Measurements from ENCODE around the gene ULK4.
A peak's percentile ranks its signal among the peaks of the same experiment; 100 is the strongest.
"Not testable (repeated sequence)": the region's sequence is repeated elsewhere in the genome, so short reads cannot be mapped to it uniquely, and the experiment has no call there.

ULK4 gene

DNA sequence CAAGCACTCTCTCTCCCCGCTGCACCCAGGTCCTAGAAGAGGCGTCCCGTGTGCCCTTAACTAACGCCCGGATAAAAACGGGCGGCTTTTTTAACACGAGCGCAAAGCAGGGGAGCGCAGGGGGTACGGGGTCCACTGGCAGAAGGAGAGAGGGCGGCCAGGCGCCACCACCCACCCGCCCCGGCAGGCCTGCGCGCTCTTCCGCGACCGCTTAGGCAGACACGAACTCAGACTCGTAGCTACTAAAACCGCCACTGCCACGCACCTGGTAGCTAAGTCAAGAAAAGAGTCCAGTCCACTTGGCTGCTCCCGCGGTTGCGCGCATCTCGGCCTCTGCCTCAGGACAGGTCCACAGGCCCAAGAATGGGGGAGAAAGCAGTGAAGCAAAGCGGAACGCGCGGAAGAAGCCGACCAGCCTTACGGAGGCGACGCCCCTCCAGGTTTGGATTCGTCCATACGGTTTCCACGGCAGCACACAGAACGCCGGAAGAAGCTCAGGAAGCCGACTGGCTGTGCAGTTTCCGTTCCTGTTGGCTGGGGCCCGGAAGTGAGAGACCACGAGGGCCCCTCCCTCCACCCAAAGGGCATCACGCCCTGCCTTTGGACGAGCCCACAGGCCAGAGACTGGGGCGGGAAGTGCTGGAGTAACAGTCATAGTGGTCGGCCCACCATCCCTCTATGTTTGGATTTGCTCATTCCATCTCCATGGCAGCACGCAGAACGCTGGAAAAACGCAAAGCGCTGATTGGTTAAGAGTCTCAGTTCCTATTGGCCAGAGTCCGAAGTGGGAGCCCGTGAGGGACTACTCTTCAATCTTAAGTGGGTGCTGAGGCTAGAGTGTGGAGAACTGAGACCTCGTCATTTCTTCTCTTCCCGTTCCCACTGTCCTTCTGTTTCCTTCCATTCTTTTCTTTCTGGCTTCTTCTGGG, at the start of gene ULK4:
TSS of gene ULK4 (minus strand) at position 353 of the 929 bp plus-strand sequence. CDS start 7,344 bp downstream, outside the sequence.
- DNase-seq = peak; percentile 63 to 100 (median 97)

DNA sequence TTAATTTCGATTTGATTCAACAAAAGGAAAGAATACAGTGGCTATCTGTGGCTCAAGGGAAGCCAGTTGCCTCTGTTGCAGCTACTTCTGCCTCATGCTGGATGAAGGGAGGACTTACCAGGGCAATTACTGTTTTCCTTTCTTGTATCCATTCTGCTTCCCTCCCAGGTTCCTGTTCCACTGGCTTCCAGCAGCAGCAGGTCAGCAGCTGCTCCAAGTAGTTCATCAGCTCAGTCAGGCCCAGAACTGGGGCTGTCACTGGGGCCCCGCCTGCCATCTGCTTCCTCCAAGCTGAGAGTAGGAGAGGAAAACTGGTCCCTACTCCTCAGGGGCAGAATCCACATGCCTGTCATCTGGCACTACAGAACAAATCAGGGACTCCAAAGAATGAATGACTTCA, 48.6 kb upstream of the ULK4 start:
- no peak for DNase-seq

DNA sequence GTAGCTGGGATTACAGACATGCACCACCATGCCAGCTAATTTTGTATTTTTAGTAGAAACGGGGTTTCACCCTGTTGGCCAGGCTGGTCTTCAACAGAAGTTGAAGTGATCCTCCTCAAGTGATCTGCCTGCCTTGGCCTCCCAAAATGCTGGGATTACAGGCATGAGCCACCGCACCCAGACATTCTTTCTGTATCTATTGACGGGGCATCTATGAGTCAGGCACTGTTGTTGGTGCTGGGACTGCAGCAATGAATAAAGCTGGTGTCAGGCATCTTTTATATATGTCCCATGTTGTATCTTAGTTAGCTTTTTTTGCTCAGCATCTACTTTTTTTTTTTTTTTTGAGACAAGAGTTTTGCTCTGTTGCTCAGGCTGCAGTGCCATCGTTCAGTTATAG, 47.6 kb upstream of the ULK4 start:
- no peak for DNase-seq

DNA sequence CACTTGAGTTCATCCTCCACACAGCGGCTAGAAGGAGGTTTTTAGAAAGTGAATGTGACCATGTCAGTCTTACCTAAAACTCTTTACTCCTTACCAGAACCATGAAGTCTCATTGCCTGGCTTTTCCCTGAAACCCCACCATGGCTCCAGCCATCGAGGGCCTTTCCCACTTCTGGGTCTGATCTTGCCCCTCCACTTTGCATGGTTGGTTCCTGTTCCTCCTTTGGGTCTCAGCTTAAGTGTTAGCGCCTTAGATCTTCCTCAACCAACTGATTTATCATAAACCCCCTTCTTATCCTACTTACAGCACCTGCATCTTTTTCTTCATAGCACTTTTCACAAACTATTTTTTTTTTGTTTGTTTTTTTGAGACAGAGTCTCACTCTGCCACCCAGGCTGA, 45.9 kb upstream of the ULK4 start:
- DNase-seq = no peak

DNA sequence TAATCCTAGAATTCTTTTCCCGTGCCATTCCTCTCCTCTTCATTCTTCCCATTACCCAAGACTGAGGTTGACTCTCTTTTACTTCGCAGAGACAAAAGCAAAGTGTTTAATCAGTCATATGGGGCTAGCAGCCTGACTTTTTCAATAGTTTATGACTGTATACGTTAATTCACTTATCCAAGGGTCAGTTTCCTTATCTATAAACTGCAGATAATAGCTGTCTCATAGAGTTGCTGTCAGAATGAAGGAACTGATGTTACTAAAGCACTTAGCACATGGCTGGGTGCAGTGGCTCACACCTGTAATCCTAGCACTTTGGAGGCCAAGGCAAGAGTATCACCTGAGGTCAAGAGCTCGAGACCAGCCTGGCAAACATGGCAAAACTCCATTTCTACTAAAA, 43.5 kb upstream of the ULK4 start:
- DNase-seq = no peak

DNA sequence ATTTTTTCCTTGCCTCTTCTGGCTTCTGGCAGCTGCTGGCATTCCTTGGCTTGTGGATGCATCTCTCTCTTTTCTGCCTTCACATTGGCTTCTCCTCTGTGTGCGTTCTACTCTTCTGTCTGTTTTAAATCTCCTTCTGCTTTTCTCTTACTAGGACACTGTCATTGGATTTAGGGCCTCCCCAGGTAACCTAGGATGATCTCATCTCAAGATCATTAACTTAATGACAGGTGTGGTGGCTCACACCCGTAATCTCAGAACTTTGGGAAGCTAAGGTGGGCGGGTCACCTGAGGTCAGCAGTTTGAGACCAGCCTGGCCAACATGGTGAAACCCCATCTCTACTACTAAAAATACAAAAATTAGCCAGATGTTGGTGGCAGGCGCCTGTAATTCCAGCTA, 40.9 kb upstream of the ULK4 start:
- DNase-seq = no peak

DNA sequence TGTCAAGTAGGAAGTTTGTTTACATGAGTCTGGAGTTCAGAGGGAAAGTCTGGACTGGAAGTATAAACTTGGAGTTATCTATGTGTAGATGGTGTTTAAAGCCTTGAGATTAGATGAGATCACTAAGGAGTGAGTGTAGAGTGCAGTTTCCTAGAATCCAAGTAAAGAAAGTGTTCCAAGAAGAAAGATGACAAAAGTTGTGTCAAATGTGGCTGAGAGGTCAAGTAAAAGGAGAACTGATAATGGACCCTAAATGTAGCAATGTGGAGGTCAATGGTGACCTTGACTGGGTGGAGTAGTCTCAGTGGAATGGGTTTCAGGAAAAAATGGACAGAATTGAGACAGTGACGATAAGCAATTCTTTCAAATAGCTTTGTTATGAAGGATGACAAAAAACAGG, 39.9 kb upstream of the ULK4 start:
- DNase-seq = no peak

DNA sequence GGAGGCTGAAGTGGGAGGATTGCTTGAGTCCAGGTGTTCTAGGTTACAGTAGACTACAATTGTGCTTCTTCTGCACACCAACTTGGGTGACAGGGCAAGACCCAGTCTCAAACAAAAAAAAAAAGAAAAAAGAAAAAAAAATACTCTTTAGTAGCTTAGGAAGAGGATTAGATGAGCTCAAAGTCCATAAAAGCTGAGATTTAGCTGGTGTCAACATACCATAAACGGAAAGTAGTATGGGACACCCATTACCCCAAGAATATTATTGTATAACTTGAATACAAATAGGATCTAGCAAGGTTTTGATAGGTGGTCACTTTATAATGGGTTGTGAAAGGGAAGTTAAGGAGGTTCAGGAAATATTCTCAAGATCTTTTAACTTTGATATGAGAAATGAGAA, 38.0 kb upstream of the ULK4 start:
- no peak for DNase-seq

DNA sequence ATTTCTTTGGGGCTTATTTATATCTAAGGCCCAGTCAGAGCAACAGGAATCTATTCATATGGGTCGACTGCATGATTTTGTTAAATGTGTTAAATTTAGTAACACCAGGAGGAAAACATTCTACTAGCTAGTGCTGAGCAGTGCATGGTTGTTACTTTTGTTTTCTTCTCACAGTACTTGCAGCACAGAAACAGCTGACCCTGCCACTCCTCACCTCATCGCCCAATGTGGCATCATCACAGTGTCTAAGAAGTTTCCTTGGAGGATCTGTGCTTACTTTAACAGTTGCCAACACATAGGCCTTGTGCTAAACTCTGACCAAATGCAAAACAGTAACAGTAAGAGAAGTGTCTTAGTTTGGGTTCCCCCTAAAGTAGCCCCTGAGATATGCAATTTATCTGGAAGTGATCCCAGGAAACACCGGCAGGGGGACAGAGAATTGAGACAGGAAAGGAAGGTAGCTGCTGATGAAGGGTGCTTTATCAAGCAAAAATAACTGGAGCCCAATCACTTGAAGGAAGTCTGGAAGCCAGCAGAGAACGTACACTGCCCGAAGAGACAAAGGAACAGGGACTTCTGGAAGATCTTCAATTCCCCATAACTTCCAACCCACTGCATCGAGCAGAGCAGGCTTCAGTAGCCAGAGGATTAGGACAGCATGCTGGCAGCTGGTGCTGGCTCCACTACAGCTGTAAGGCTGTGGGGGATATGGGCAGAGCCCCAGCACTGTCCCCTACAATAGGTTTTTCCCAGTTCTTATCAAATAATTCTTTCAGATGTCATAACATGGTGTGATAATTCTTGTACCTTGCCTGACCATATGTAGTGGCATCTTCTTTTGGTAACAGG, 36.0 kb upstream of the ULK4 start:
- DNase-seq = peak in 7 of 56 donors; percentile 3 to 58 (median 8)

DNA sequence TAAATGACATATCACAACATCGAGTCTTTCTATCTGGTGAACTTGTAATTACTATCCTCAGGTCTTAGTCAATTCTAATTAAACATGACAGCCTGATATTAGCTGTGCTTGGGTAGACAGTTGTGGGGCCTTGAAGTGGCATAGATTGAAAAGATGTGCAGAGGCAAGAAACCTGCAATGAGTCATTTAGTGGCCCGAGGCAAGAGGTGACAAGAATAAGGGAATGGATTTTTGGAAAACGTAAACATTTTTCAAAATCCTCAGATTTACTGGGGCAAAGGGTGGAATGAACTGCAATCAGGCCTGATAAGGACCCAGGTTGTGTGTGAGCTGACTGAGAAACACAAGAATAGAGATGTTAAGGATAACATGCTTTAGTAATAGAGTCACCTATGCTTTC, 29.5 kb upstream of the ULK4 start:
- DNase-seq = no peak

DNA sequence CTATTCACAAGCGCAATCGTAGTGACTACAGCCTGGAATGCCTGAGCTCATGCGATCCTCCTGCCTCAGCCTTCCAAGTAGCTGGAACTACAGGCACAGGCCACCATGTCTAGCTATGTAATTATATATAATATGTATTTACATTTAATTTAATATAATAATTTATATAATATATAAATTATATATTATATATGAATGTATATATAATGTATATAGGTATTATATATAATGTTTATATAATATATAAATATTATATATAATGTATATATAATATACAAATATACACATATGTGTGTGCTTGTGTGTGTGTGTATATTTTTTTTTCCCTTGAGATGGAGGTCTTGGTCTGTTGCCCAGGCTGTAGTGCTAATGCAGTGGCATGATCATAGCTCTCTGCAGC, 27.6 kb upstream of the ULK4 start:
- no peak for DNase-seq

DNA sequence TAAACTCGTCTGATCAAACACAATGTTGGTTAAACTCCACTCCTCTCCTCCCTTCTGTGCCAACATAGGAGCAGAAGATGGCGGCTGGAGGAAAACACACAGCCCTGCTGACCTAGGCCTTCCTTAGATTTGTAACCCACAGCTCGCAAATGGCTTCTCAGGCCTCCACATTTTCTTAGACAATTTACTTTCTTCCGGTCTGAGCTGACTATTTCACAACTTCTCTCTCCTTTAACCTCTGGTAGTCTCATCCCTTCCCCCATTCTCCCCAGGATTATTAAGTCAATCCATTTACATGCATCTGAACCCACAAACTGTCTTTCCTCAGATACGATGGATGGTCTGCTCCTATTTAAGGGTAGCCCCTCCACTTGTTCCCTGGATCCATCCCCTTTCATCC, 25.7 kb upstream of the ULK4 start:
- DNase-seq = no peak

DNA sequence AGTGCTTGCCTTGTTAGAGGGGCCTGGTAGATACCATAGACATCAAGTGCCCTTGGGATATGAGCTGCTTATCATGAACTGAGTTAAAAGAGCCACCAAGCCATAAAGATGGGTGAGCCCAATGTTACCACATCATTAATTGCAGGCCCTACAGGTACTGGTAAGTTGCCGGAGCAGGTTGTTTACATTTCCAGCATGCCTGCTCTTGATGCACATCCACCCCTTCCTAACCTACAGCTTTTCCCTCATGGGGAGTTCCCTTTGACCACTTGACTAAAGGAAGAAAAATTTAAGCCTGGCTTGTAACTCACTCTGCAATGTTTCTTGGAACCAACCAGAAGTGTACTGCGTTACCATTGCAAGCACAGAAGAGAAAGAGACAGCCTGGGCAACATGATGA, 24.7 kb upstream of the ULK4 start:
- DNase-seq = no peak

DNA sequence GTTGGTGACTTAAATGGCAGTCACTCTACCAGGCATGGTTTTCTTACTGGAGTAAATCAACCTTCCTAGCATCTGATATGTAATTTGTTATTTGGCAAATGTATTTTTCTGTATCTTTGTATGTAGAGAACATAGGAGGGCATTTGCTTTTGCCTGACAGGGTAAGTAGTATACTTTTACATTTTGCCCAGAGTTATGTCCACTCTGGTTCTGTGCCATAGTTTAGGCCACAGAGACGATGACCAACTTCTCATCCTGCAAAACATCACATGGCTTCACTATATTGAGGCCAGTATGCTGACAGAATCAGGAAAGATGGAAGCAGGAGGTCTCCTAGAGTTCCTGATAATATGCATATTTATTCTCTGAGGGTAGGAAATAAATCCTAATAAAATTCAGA, 23.1 kb upstream of the ULK4 start:
- DNase-seq = no peak

DNA sequence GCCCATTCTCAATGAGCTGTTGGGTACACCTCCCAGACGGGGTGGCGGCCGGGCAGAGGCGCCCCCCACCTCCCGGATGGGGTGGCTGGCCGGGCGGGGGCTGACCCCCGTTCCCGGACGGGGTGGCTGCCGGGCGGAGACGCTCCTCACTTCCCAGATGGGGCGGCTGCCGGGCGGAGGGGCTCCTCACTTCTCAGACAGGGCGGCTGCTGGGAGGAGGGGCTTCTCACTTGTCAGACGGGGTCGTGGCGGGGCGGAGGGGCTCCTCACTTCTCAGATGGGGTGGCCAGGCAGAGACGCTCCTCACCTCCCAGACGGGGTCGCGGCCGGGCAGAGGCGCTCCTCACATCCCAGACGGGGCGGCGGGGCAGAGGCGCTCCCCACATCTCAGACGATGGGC, 21.2 kb upstream of the ULK4 start:
- not testable (repeated sequence) for DNase-seq

DNA sequence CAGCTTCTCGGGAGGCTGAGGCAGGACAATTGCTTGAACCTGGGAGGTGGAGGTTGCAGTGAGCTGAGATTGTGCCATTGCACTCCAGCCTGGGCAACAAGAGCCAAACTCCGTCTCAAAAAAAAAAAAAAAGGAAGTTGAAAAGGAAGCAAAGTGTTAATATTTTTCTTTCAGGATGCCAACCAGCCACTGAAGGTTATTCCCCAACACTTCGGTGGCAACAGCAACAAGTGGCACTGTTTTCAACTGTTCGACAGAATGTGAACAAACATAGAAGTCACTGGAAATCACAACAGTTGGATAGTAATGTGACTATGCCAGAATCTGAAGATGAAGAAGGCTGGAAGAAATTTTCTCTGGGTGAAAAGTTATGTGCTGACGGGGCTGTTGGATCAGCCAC, 15.5 kb upstream of the ULK4 start:
- DNase-seq = not testable (repeated sequence)

DNA sequence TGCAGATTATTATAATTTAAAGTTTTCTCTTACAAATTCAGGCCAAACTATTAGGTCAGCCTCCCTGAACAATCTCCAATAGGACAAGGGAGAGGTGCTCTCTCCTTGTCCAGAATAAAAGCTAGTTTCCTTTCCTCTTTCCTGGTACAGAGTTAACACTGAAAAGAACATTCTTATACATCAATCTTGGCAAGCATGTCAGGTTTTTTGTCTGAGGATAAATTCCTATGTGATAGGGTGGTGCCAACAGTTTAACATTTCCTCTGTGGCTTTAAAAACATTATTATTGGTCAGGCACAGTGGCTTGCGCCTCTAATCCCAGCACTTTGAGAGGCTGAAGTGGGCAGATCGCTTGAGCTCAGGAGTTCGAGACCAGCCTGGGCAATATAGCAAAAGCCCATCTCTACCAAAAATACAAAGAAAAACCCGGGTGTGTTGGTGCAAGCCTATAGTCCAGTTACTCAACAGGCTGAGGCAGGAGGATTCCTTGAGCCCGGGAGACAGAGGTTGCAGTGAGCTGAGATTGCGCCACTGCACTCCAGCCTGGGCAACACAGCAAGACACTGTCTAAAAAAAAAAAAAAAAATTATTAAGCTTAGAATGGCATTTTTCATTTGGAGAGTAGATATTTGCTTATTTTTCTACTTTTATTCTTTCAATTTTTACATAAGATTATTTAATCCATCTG, 13.7 kb upstream of the ULK4 start:
- DNase-seq = no peak

DNA sequence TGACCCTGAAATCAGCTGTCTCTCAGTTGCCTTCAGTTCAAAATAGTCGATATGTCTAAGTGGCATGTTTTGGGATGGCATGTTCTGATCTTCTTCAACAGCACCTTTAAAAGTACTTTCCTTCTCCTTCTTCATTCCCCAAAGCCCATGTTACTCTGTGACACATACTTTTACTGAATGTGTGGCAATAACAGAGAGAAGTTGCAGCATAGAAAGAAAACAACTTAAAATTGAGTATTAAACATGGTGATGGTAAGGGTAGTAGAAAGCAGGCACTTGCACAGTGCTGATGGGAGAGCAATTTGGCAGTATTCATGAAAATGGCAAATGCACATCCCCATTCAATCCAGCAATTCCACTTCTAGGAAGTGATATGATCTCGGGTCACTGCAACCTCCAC, 12.3 kb upstream of the ULK4 start:
- no peak for DNase-seq

DNA sequence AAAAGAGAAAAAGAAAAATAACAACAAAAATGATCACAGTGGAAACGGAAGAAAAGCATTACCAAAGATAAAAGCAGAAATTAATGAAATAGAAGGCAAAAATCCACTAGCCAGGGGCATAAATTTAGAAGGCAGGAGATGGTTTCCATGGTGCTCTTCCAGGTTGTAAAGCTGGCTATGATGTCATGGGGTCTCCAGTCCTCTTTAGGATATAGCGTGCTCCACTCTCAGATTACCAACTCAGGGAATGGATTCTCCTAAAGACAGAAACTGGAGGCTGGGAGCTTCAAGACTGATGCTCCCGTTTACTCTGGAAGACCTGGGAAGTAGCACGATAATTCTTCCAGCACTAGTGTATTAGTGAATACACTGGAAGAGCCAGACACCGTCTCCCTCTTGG, 10.9 kb upstream of the ULK4 start:
- DNase-seq = no peak

DNA sequence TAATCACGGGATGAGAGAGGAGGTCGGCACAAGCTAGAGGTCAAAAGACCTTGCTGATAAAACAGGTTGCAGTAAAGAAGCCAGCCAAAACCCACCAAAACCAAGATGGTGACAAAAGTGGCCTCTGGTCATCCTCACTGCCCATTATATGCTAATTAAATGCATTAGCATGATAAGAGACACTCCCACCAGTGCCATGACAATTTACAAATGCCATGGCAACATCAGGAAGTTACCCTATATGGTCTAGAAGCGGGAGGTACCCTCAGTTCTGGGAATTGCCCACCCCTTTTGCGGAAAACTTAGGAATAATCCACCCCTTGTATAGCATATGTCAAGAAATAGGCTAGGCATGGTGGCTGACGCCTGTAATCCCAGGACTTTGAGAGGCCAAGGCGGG, 4.3 kb upstream of the ULK4 start:
- no peak for DNase-seq

DNA sequence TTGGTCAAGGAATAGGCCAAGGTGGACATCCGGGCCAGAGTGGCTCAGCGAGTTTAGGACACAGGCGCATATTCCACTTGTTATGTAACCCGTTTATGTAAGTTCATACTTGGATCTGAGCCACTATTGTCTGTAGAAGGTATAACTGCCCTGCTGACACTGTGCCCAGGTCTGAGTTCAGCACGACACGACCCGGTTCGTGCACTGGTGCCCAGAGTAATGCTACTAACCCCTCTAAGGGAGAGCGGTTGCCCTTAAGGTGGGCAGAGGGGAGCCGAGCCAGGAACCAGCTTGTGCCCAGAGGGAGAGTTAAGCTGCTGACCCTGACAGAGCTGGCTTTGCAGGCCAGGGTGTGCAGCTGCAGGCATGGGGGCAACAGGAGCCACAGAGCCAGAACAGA, 1.9 kb upstream of the ULK4 start:
- no peak for DNase-seq

All from amygdala (tissue), 56 donors.